ENCODE measurements around the gene CDH15.

GRCh38 chr16:89202422-89203215 lies 31.1 kb downstream of the CDH15 start:
- TF ChIP-seq CTCF (IDR thresholded peaks at IDR 0.05), result no peak
- TF ChIP-seq MAX (IDR thresholded peaks at IDR 0.05), result no peak
- no peak for TF ChIP-seq EHMT2 (IDR thresholded peaks at IDR 0.05; ENCODE audit: low read depth)
- TF ChIP-seq CEBPB (IDR thresholded peaks at IDR 0.05), result no peak
- TF ChIP-seq EP300 (IDR thresholded peaks at IDR 0.05), result no peak
- TF ChIP-seq NR3C1 (IDR thresholded peaks at IDR 0.05), result no peak
- TF ChIP-seq POLR2A (IDR thresholded peaks at IDR 0.05; ENCODE audit: low read length), result no peak
- no peak for TF ChIP-seq PHF8 (IDR thresholded peaks at IDR 0.05; ENCODE audit: borderline replicate concordance, low read depth)
- no peak for TF ChIP-seq USF2 (IDR thresholded peaks at IDR 0.05)
- no peak for TF ChIP-seq POLR2AphosphoS2 (conservative IDR thresholded peaks at IDR 0.05; ENCODE audit: low read length)

Measured in A549 (cell line).